Hepatocyte (in vitro differentiated cells): ENCODE data around the gene PRPS1. TPM values are rescaled to one million over a fixed set of nuclear protein-coding genes. Genes with fewer than 3 reads are reported as not detected.

Experiments
- DNase-seq: peaks from one replicate; pipeline ENCODE4 v3.0.0-alpha.2; 2016; ENCODE audit warnings: low spot score
- H2AFZ ChIP-seq: fragments of 200-600 bp; sonication (generic); 2 replicates; pipeline ENCODE4 v1.6.0; 2016; ENCODE audit warnings: antibody characterized with exemption, mild to moderate bottlenecking
- H3K27ac ChIP-seq: fragments of 200-600 bp; sonication (generic); 2 replicates; pipeline ENCODE4 v1.5.1; 2016; ENCODE audit warnings: mild to moderate bottlenecking
- H3K27me3 ChIP-seq: fragments of 200-600 bp; sonication (generic); 2 replicates; pipeline ENCODE4 v1.6.1; 2016
- H3K36me3 ChIP-seq: fragments of 200-600 bp; sonication (generic); replicated peaks from 2 replicates; pipeline ENCODE4 v1.5.1; 2016; ENCODE audit warnings: low read depth; ENCODE audit not compliant: insufficient read depth
- H3K4me1 ChIP-seq: fragments of 200-600 bp; sonication (generic); 2 replicates; pipeline ENCODE4 v1.5.1; 2016; ENCODE audit warnings: mild to moderate bottlenecking, moderate library complexity; ENCODE audit not compliant: insufficient read depth
- H3K4me2 ChIP-seq: fragments of 200-600 bp; sonication (generic); 2 replicates; pipeline ENCODE4 v1.6.0; 2016
- H3K4me3 ChIP-seq: fragments of 200-600 bp; sonication (generic); 2 replicates; pipeline ENCODE4 v1.5.1; 2016; ENCODE audit warnings: mild to moderate bottlenecking
- H3K79me2 ChIP-seq: fragments of 200-600 bp; sonication (generic); 2 replicates; pipeline ENCODE4 v1.6.0; 2017; ENCODE audit warnings: mild to moderate bottlenecking
- H3K9me2 ChIP-seq: fragments of 200-600 bp; sonication (generic); replicated peaks from 2 replicates; pipeline ENCODE4 v1.6.0; 2017; ENCODE audit warnings: mild to moderate bottlenecking; ENCODE audit not compliant: insufficient read depth
- H3K9me3 ChIP-seq: fragments of 200-600 bp; sonication (generic); 2 replicates; pipeline ENCODE4 v1.5.1; 2016; ENCODE audit warnings: low read depth, mild to moderate bottlenecking
- H4K20me1 ChIP-seq: fragments of 200-600 bp; sonication (generic); 2 replicates; pipeline ENCODE4 v1.6.0; 2016; ENCODE audit warnings: mild to moderate bottlenecking; ENCODE audit not compliant: insufficient read depth, poor library complexity, severe bottlenecking
- EZH2 ChIP-seq: fragments of 200-600 bp; sonication (generic); IDR thresholded peaks from 2 replicates; pipeline ENCODE4 v1.6.1; 2016; ENCODE audit warnings: antibody characterized with exemption, mild to moderate bottlenecking, borderline replicate concordance
- EZH2phosphoT487 ChIP-seq: fragments of 200-600 bp; sonication (generic); IDR thresholded peaks from one replicate; pipeline ENCODE4 v1.6.1; 2018; ENCODE audit warnings: antibody characterized with exemption, mild to moderate bottlenecking, low read depth, moderate library complexity; ENCODE audit not compliant: unreplicated experiment, severe bottlenecking
- WGBS: methylation state at CpG from one replicate; pipeline ENCODE4 v1.1.6; 2016; ENCODE audit warnings: low lambda C conversion rate; ENCODE audit errors: missing lambda C conversion rate; 5-methylcytosine and 5-hydroxymethylcytosine counted together
- polyA plus RNA-seq: library from polyadenylated mRNA; unstranded; fragments of >200 nt; fragmentation: Nextera tagmentation; extraction: Ambion mirVana; gene quantifications from 2 replicates; pipeline ENCODE4 v1.2.1, GENCODE V29; 2016
- total RNA-seq: library from RNA; depleted of rRNA; stranded (reverse); fragments of >200 nt; gene quantifications from 2 replicates; pipeline ENCODE4 v1.2.3, GENCODE V29; 2014
- TF ChIP-seq, protein P1 (sequence below): fragments of 200-600 bp; sonication (generic); IDR thresholded peaks from 2 replicates; pipeline ENCODE4 v1.5.1; 2016; ENCODE audit warnings: antibody characterized with exemption, mild to moderate bottlenecking; ENCODE audit not compliant: poor library complexity

Gene PRPS1
- total and polyA plus RNA-seq, 2 experiments from 2014 or later: 41.1 to 59.2 TPM

- H2AFZ ChIP-seq: no peak overlapping the region
- H3K4me3 ChIP-seq: no peak overlapping the region
- peaks cover 2% of the 10 kb centered on the region for H3K79me2 ChIP-seq
- peak; percentile 88 for DNase-seq
- peaks cover 36% of the 10 kb centered on the region for H3K4me1 ChIP-seq
- peak overlapping the region; percentile 96 for H3K27ac ChIP-seq
- no peaks in the 10 kb centered on the region for H3K36me3 ChIP-seq
- TF ChIP-seq EZH2phosphoT487 (no peak), EZH2 (no peak)
- TF ChIP-seq, protein P1, sequence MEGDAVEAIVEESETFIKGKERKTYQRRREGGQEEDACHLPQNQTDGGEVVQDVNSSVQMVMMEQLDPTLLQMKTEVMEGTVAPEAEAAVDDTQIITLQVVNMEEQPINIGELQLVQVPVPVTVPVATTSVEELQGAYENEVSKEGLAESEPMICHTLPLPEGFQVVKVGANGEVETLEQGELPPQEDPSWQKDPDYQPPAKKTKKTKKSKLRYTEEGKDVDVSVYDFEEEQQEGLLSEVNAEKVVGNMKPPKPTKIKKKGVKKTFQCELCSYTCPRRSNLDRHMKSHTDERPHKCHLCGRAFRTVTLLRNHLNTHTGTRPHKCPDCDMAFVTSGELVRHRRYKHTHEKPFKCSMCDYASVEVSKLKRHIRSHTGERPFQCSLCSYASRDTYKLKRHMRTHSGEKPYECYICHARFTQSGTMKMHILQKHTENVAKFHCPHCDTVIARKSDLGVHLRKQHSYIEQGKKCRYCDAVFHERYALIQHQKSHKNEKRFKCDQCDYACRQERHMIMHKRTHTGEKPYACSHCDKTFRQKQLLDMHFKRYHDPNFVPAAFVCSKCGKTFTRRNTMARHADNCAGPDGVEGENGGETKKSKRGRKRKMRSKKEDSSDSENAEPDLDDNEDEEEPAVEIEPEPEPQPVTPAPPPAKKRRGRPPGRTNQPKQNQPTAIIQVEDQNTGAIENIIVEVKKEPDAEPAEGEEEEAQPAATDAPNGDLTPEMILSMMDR: no peak
- no peaks in the 10 kb centered on the region for H3K9me2 ChIP-seq
- H3K27me3 ChIP-seq: no peaks in the 10 kb centered on the region
- H3K9me3 ChIP-seq: no peaks in the 10 kb centered on the region
- no peaks in the 10 kb centered on the region for H4K20me1 ChIP-seq
- WGBS: 69% methylated on average over 7 of the region's 7 CpGs
- peak overlapping the region; percentile 79 for H3K4me2 ChIP-seq
Measured at GRCh38 chrX:107673933-107674479, 45.7 kb downstream of the PRPS1 start.

DNA sequence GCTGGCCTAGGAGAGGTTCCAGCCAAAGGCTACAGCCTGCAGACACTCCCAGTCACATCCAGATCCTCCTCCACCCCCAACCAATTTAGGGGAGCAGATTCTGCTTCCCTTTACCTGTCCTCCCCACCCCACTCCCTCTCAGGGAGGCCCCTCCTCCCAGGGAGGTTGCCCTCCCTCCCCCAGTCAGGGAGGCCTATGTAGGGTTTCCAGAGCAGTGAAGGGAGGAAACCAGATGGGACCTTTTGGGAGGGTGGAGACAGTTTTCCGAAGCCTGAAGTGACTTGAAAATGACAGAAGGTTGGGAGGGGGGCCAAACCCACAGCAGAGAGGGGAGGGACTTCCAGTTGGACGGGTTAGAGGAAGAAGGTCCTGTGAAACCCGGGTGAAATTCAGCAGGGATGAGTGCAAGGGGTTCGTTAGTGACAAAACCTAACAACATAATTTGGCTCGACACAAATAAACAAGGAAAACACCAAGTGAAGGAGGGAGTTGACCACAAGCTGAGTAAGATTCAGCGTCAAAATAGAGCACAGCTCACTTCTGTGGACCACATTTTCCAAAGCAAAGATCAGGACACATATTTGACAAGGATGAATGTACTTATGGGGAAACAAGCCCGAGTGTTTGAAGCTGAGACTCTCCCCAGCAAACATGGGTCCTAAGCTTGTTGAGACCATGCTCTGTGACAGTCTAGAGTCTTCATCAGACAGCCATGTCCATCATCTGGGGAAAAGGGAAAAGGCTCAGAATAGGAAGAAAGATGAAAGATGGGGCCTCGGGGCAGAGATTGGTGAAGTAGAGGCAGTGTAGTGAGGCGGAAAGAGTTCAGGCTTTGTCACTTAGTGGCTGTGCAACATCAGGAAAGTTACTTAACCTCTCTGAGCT, 46.4 kb downstream of the PRPS1 start:
- peak overlapping the region; percentile 96 for H3K27ac ChIP-seq
- no peaks in the 10 kb centered on the region for H3K27me3 ChIP-seq
- H2AFZ ChIP-seq: no peak overlapping the region
- peaks cover 2% of the 10 kb centered on the region for H3K79me2 ChIP-seq
- peak; percentile 72 for DNase-seq
- TF ChIP-seq, protein P1: no peak
- no peak for TF ChIP-seq EZH2
- TF ChIP-seq EZH2phosphoT487: no peak
- peak overlapping the region; percentile 79 for H3K4me2 ChIP-seq
- no peaks in the 10 kb centered on the region for H4K20me1 ChIP-seq
- WGBS: 58% methylated on average over 9 of the region's 9 CpGs
- H3K4me1 ChIP-seq: peaks cover 36% of the 10 kb centered on the region
- no peak overlapping the region for H3K4me3 ChIP-seq
- H3K9me3 ChIP-seq: no peaks in the 10 kb centered on the region
- no peaks in the 10 kb centered on the region for H3K9me2 ChIP-seq
- H3K36me3 ChIP-seq: no peaks in the 10 kb centered on the region

GRCh38 chrX:107675365-107675654, 47.0 kb downstream of the PRPS1 start:
- peak overlapping the region; percentile 79 for H3K4me2 ChIP-seq
- H2AFZ ChIP-seq: no peak overlapping the region
- no peak for DNase-seq
- TF ChIP-seq EZH2phosphoT487 (no peak), EZH2 (no peak)
- TF ChIP-seq, protein P1: no peak
- H3K4me3 ChIP-seq: no peak overlapping the region
- H3K27me3 ChIP-seq: no peaks in the 10 kb centered on the region
- 100% methylated on average over 1 of the region's 1 CpG for WGBS
- H4K20me1 ChIP-seq: no peaks in the 10 kb centered on the region
- no peaks in the 10 kb centered on the region for H3K9me3 ChIP-seq
- peak overlapping the region; percentile 96 for H3K27ac ChIP-seq
- no peaks in the 10 kb centered on the region for H3K9me2 ChIP-seq
- H3K4me1 ChIP-seq: peaks cover 36% of the 10 kb centered on the region
- no peaks in the 10 kb centered on the region for H3K36me3 ChIP-seq
- peaks cover 2% of the 10 kb centered on the region for H3K79me2 ChIP-seq
